HL-60 (cell line): ENCODE data around the gene DRC7.

Source experiments
- DNase-seq, 2 experiments: peaks; one replicate each; pipeline ENCODE4 v3.0.0-alpha.2; 2010 to 2020; ENCODE audit warnings: low read depth in 1 of 2, low spot score in 1 of 2
- H3K27ac ChIP-seq: fragments of 250-450 bp; sonication (Bioruptor Pico); replicated peaks from 2 replicates; pipeline ENCODE4 v1.5.1; 2020; ENCODE audit warnings: mild to moderate bottlenecking, moderate library complexity
- H3K27me3 ChIP-seq: fragments of 250-450 bp; sonication (Bioruptor Pico); 2 replicates; pipeline ENCODE4 v1.5.1; 2021; ENCODE audit warnings: mild to moderate bottlenecking, moderate library complexity; ENCODE audit not compliant: insufficient read depth, poor library complexity, severe bottlenecking
- H3K4me3 ChIP-seq: replicated peaks from 2 replicates; pipeline ENCODE4 v1.5.1; 2011; ENCODE audit warnings: mild to moderate bottlenecking, control low read depth, low read length; ENCODE audit not compliant: insufficient read depth
- CTCF ChIP-seq: IDR thresholded peaks from one replicate; pipeline ENCODE4 v1.5.1; 2011; ENCODE audit warnings: low read length, control low read depth, inconsistent platforms; ENCODE audit not compliant: insufficient read depth
- GABPA ChIP-seq: IDR thresholded peaks from 2 replicates; pipeline ENCODE4 v1.6.1; 2012; ENCODE audit warnings: low read depth
- POLR2AphosphoS5 ChIP-seq: IDR thresholded peaks from 2 replicates; pipeline ENCODE4 v1.6.1; 2012; ENCODE audit warnings: low read depth
- REST ChIP-seq: IDR thresholded peaks from 2 replicates; pipeline ENCODE4 v1.6.1; 2012; ENCODE audit warnings: low read depth; ENCODE audit not compliant: insufficient replicate concordance
- SPI1 ChIP-seq: IDR thresholded peaks from 2 replicates; pipeline ENCODE4 v1.6.1; 2012; ENCODE audit warnings: low read depth, mild to moderate bottlenecking, borderline replicate concordance

Gene DRC7

GRCh38 chr16:57763285-57764005 lies 68.8 kb downstream of the DRC7 start:
- TF ChIP-seq POLR2AphosphoS5 (no peak), GABPA (no peak), CTCF (no peak), SPI1 (no peak)
- Histone ChIP-seq H3K4me3 (no peak overlapping the region), H3K27me3 (no peaks in the 10 kb centered on the region), H3K27ac (no peak overlapping the region)
- no peak for DNase-seq

- DNase-seq, result no peak
- Histone ChIP-seq H3K27me3 (no peaks in the 10 kb centered on the region), H3K27ac (no peak overlapping the region), H3K4me3 (no peak overlapping the region)
- TF ChIP-seq CTCF, result no peak
- TF ChIP-seq POLR2AphosphoS5, result no peak
- TF ChIP-seq GABPA, result no peak
- no peak for TF ChIP-seq REST
- no peak for TF ChIP-seq SPI1
Observed at GRCh38 chr16:57764006-57764340, 69.4 kb downstream of the DRC7 start.

GRCh38 chr16:57764341-57765159 lies 69.9 kb downstream of the DRC7 start:
- H3K4me3 ChIP-seq, result no peak overlapping the region
- no peak overlapping the region for H3K27ac ChIP-seq
- no peaks in the 10 kb centered on the region for H3K27me3 ChIP-seq
- peak in 1 of 2 experiments; percentile 60 for DNase-seq
- TF ChIP-seq GABPA (no peak), REST (no peak), SPI1 (no peak), POLR2AphosphoS5 (no peak), CTCF (no peak)
